Islet precursor cell (in vitro differentiated cells): ENCODE data around the gene ODF4.
"Not testable (repeated sequence)": the region's sequence is repeated elsewhere in the genome, so short reads cannot be mapped to it uniquely, and the experiment has no call there.

Experiments used
- DNase-seq: peaks from one replicate; pipeline ENCODE4 v3.0.0-alpha.2; 2018

Gene ODF4

DNA sequence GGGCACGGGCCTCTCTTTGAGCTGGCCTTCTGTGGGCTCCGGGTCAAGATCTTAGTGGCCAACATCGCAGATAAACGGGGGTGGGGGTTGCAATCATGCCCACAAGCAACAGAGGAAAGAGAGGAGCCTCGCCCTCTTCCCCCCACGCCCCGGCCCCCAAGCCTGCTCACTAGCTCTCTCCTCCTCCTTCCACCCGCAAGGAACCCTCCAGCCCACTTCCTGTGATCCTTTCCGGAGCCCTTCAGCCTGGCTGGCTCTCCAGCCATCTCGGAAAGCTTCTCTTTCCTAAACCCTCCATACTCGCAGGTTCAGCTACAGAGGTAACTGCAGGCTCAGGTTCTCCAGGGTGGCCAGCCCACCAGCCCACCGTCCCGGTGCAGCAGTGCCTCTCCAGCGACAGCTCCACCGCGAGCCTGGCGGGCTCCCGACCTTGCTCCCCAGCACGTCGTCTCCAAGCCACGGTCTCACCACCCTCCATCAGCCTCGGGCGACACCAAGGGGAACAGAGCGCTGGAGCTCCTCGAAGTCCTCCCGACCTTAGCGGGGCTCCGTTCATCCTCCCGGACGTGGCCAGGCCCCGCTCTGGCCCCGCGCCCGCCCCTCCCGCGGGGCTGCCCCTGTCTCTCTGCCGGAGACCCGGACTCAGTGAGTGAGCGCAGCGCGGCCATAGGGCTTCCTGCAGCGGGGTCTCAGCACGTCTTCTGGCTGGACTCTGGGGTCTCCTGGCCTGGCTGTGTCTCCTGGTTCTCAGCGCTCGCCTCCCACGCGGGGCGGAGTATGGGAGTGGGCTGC, 12.9 kb upstream of the ODF4 start:
- DNase-seq = peak; percentile 83

DNA sequence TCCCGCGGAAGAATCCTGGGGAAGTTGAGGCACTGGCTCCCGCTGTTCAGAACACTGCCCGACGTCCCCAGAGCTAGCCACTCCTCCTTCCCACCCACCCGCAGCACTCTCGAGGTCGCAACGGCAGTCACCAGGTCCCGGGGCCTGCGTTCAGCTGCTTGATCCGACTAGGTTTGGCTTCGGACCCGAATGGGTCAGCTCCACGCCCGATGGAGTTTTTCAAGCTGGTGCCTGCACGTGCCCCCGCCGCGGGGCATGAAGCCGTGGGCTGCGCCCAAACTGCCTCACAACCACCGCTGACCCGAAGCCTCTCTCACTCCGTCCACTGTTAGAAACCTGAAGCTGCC, 12.4 kb upstream of the ODF4 start:
- DNase-seq = no peak

DNA sequence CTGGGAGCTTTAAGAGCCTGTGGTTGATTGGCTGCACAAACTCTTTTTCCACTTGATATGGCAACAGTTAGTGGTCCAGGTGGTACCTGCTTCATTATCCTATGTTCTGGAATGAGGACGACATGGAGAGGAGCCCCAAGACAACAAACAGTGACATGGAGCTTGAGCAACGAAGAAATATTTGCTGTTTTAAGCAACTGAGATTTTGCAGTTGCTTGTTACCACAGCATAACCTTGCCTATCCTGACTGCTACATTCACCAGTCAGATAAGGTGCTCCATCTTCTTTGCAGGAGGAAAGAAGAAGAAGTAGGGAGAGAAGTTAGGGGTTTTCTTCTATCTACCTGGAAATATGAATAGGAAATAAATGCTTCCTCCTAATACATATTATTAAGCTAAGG, 7.5 kb upstream of the ODF4 start:
- DNase-seq = no peak

DNA sequence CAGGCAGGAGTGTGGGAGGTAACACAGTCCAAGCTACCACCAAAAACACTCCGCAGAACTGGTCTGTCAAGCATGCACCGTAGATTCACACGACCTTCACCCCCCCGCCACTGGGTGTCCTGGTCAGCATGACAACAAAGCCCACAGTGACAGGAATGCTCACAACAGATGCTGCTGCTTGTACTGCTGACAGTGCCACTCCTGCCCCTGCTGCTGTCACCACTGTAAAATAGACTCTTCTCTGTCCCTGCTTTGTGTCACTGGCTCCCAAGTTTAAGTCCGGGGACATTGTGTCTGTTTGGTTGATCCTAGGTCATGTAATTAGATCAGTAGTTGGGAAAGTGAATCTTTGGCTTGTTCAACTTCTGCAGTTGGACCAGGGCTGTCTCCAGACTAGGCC, 7.0 kb upstream of the ODF4 start:
- DNase-seq = peak; percentile 94

DNA sequence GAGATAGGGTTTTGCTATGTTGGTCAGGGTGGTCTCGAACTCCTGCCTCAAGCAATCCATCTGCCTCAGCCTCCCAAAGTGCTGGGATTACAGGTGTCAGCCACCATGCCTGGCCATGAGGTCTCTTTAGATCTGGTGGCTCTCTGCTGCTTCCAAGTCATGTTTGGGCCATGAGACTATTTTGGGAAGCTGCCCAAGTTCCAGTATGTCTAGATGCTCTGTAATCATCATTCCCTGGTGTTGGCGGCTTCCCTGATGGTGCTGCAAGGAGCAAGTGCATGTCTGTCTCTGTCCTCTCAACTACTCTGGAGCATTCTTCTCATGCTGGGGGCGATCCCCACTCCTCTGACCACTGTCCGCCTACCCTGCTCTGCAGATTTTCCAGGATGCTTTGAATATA, 6.4 kb upstream of the ODF4 start:
- DNase-seq = no peak

DNA sequence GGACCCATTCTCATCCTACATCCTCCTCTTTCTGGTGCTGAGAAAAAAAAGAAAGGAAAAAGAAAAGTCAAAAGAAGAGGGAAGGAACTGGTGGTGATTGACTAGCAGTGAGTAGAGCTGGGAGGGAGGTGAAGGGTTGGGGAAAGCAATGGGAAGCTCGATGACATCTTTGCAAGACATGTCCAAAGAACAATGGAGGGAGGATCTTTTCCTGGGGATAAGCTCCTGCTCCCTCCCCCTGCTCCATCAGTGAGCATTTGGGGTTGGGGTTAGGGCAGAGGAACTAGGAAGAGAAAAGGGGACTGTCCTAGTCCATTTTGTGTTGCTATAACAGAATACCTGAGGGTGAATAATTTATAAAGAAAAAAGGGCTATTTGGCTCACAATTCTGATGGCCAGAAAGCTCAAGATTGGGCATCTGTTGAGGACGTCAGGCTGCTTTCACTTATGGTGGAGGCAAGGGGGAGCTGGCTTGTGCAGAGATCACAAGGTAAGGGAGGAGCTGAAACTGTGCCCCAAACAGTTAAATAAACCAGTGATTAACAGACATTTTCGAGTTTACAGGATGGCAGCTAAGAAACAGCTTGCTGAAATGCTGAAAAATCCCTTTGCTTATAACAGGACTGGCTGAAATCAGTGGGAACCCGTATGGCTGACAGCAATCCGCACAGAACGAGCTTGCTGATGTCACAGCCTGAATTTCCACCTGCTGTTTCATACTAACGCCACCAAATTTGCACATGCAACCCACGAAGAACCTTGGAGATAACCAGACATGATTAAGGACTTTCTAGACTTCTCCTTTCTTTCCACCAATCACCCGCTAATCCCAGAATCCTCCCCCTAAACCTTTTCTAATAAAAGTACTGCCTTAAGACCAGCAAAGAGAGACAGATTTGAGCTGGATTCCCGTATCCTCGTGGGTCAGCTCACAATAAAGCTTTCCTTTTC, 1.6 kb upstream of the ODF4 start:
- no peak for DNase-seq

DNA sequence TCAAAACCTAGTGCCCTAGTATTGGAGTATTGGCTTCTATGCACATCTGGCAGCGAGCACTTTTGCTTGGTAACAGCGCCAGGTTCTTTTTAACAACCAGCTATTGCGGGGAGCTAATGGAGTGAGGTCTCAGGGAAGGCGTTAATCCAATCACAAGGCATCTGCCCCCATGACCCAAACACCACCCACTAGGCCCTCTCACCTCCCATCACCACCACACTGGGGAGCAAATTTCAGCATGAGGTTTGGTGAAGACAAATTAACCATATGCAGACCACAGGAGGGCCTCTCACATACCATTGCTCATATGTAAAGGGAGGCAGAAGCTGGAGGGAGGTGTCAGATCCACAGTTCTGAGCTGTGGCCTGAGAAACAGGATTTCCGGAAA, 893 bp upstream of the ODF4 start:
- no peak for DNase-seq

DNA sequence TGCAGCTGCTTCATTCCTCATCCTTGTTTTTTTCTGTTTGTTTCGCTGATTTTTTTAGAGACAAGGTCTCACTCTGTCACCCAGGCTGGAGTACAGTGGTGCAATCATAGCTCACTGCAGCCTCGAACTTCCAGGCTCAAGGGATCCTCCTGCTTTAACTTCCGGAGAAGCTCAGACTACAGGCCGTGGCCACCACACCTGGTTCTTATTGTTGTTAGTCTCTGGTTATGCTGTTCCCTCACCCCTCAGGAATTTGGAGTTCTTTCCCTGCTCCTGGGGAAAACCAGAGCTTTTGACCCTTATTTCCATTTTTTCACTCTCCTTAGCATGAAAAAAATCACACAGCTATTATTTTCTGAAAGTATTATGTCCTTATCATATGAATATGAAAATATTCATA, 1.8 kb downstream of the ODF4 start:
- DNase-seq = peak; percentile 81

DNA sequence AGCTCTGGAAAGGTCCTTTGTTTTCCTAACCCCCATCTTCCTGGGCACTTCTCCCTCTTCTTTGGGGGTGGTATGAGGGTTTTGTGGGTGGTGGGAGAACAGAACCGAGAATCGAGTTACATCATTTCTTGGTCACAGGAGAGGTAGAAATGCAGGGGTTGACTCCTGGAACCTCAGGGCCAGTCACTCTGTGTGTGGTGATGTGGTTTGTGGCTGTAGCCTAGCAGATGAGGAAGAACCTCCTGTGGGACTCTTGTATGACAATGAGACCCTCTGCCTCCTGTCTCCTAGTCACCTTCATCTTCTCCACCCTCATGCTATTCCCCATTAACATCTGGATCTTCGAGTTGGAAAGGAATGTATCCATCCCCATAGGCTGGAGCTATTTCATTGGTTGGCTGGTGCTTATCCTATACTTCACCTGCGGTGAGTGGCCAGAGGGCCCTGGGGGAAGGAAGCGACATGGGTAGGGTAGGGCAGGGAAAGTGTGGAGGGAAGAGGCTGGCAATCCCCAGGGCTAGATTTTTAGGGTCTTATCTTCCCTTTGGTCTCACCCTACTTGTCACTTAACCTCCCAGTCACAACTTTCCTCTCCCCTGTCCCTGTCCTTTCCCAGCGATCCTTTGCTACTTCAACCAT, 5.5 kb downstream of the ODF4 start:
- DNase-seq = no peak

DNA sequence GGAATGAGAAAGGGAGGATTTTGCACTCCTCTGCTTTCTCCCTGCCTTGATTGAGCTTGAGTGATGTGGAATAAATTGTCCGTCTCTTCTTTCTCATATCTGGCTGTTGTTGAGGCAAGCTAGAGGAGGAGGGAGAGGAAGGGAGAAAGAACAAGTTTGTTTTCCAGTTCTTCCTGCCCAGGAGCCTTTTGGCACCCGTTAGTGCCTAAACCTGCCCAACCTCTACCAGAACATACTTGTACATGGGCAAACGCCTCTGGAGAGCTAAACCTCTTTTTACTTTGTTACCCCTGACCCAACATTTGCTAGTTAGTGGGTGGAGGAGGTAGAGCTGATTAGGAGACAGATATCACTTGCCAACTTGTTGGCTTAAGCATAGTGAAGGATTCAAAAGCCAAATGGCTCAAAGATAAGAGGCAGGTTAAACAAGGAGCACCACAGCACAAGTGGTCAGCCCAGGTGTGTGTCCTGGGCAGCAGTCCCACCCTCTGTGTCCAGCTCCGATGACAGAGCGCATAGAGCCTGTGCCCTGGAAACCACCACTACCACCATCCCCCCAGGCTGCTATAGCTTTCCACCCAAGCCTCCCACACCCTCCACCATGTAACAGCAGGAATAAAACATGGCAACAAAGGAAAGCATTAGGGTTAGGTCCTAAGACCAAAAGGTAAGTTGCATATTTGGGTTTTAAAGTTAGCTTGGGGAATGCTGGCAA, 6.5 kb downstream of the ODF4 start:
- no peak for DNase-seq

DNA sequence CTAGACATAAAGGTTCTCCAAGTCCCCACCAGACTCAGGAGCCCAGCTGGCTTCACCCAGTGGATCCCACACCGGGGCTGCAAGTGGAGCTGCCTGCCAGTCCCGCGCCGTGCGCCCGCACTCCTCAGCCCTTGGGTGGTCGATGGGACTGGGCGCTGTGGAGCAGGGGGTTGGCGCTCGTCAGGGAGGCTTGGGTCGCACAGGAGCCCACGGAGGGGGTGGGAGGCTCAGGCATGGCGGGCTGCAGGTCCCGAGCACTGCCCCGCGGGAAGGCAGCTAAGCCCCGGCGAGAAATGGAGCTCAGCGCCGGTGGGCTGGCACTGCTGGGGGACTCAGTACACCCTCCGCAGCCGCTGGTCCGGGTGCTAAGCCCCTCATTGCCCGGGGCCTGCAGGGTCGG, 7.4 kb downstream of the ODF4 start:
- DNase-seq = not testable (repeated sequence)

DNA sequence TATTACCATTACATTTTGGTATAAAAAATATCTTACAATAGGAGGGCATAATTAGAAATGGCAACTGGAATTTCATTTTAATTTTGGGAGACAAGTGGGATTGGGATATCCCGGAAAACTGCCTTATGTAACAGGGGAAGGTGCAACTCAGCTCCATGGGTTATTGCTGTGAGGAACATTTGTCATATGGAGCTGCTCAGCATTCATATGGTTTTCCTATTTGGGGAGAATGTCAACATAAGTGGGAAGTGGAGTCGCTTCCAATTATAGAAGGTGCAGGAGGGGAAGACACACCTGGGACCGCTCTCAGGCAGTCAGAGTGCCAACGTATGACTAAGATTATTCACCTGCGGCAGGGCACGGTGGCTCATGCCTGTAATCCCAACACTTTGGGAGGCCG, 10.7 kb downstream of the ODF4 start:
- no peak for DNase-seq

DNA sequence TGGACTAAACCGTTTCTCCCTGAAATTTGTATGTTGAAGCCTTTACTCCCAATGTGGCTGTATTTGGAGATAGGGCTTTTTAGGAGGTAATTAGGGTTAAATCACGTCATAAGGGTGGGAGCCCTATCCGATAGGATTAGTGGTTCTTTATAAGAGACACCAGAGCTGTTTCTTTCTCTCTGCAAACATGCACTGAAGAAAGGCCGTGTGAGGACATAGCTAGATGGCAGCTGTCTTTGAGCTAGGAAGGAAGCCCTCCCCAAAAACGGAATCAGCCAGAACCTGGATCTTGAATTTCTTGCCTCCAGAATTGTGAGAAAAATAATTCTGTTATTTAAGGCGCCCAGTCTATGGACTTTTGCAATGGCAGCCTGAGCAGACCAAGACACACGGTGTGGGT, 14.1 kb downstream of the ODF4 start:
- no peak for DNase-seq

DNA sequence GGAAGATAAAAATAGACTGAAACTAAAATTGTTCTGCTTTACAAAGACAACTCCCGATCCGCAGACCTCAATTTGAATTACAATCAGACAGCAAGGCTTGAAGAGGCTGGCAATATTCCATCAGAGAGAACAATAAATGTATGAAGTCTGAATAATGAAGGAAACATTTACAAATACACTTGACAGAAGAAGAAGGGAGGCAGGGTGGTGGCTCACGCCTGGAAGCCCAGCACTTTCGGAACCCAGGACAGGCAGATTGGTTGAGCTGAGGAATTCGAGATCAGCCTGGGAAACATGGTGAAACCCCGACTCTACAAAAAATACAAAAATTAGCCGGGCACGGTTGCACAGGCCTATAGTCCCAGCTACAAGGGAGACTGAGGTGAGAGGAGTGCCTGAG, 14.6 kb downstream of the ODF4 start:
- DNase-seq = no peak

DNA sequence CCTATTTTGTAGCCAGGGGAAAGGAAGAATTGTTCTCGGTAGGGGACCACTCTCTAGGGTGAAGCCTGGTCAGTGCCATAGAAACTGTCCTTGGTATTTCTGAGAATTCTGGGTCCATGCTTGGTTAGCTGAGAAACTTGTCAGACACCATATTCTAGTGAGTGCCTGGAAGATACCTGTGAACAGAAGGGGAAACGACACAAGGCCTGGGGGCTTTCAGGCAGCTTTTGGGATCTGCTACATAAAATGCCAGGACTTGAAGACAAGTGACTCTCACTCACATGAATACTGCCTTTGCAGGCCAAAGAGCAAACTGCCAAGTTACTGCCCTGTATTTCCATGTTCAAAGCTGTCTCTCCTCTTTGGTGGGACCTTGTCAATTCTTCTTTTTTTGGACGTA, 18.3 kb downstream of the ODF4 start:
- DNase-seq = peak; percentile 80

DNA sequence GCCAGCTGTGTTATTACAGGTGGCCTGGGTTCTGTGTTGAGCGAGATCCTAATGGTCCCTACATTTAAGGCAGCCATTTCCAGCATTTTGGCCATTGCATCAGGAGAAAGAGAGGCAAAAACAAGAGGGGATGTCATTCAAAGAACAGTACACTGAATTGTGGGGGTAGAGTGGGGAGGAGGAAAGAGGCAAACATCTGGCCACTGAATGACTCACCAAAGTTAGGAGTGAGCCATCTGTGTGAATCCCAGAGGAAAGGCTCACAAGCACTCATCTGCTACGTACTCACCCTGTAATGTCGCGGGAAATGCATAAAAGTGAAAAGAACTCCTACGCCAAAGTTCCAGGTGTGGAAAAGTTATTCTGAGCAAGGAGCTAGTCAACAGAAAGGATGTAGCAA, 20.1 kb downstream of the ODF4 start:
- peak; percentile 75 for DNase-seq

DNA sequence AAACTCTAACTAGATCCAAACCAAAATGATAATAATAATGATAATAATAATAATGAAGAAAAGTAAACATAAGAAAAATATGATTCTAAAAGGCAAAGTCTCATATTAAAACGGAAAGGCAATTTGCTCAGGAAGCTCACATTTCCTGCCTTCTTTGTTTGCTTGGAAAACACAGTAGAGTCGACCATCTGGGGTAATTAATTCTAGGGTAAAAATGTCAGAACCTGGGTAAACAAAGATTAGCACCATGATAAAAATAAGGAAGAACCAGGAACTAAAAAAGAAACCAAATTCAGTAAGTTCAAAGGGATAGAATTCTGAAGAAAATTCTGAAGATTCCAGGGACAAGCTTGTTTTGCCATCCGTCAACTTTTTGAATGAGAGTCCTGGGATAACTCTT, 20.6 kb downstream of the ODF4 start:
- no peak for DNase-seq

DNA sequence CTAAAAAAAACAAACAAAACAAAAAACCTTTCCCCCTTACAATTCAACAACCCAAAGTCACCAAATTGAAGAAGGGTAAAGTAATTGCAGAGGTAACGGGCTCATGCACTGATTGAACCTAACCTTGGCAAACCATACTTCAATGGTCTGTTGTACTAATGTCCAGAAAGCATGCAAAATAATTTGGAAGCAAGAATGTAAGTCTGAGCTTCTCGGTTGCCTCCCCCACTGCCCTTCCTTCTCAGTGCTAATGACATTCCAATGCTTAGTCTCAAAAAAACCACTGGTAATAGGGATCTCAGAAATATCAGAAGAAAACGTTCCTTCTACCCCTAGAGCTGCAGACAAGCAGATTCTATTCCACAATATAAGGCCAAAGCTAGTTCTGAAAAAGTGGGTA, 21.1 kb downstream of the ODF4 start:
- no peak for DNase-seq

DNA sequence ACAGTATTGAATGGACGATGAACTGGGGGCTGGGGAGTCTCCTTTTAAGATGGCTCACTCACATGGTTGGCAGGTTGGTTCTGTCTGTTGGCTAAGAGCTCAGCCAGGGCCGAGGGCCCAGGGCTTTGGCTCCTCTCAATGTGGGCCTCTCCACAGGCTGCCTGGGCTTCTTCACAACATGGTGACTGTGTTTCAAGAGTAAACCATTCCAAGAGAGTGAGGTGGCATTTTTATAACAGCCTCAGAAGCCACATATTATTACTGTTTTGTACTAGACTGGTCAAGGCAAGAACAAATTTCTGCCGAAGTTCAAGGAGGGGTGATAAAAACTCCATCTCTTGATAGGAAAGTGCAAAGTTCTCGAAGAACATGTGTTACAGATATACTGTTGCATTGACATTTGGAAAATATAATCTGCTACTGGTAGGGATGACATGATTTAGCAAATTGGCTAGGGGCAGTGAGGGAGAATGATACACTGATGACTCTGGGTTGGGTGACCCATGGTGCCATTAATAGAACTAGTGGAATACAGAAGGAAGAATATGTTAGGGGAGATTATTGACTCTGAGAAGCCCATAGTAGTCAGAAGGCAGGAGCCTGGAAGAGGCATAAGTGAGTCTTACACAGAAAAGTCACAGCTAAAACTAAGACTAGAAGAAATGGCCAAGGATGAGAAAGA, 23.2 kb downstream of the ODF4 start:
- no peak for DNase-seq

DNA sequence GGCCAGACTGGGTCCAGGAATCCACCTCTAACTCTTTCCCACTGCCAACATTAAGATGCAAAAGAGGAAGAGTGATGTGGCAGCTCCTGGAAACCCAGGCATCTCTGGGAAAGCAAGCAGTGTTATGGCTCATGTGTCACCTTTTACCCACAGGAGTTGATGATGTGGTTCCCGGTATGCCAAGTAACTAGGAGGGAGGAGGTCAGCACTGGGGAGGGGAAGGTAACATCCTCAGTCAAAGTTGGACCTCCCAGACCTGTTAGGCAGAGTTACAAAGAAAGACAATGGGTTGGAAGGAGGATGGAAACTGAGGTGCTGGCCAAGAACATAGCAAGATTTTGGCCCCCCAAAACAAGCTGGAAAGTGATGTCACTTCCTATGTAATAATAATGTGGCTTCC, 25.5 kb downstream of the ODF4 start:
- DNase-seq = no peak

DNA sequence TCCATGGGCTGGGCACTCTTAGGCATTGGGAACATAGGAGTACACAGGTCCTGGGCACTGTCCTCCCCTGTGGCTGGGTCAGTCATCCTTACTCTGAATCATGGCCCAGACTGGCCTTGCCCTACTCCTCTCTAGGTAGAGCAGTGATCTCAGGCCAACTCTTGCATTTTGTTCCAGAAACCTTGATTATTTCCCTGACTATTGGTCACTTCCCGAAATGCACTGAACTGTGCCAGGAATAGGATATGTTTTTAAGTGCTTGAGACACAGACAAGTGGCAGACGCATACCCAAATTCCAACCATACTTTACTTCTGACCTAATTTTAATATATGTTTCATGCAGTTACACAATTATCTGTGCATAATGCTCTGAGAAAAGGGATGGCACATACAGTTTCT, 26.6 kb downstream of the ODF4 start:
- DNase-seq = no peak

DNA sequence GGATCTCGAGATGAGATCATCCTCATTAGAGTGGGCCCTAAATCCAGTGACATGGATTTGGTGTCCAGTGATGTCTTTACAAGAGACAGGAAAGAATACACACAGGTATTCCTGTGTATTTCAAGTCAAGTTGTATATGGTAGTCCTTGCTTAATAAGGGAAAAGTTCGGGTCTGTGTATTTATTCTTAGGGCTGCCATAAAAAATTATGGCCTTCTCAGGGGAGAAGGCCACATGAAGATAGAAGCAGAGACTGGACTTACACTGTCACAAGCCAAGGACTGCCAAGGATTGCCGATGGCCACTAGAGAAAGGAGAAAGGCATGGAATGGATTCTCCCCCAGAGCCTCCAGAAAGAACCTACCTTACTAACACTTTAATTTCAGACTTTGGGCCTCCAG, 28.6 kb downstream of the ODF4 start:
- DNase-seq = no peak

DNA sequence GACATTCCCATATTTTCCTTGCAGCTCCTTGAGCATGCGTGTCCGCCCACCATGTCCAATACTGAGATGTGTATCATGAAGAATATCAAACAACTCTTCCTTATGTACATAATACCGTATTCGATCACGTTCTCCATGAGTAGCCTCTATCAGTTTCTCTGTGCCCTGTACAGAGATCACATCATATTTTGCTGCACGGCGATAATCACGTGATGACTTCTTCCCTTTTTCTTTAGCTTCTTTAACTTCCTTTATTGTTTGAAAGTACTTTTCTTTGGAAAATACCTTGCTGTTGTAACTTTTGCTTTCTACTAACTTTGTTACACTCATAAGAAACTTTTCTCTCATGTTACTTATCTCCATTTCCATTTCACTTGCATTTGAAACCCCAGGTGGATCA, 30.3 kb downstream of the ODF4 start:
- DNase-seq = no peak
